ENCODE data around the gene RHOJ.
"Not testable (repeated sequence)": the region's sequence is repeated elsewhere in the genome, so short reads cannot be mapped to it uniquely, and the experiment has no call there.

Gene RHOJ

DNA sequence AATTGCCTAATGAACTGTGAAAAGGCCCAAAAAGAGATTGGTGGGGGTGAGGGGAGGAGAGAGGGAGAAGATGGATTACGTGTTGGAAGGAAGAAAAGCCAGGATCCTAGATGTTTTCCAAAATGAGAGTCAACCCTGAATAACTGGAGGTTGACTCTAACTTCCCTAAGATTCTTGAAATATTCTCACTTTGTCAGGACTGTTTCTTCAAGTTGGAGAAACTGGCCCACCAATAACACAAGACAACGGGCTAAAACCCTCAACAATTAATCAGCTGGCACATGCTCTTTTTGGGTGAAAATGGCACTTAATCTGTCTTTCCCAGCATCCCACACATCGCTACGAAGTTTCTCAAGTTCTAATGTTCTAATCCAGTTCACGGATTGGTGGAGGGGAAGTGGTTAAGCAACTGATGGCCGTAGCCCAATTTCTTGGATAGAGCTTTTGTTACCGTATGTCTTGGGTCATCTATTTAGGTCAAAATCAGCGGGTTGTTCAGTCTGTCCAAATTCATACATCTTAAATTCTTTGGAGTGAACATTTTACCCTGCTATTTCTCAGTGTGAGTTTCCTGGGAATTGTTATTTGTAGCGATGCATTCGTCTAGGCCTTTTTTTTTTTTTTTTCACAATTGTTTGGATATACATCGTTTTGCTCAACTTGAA lies 65.5 kb downstream of the RHOJ start:
- DNase-seq, result no peak

GRCh38 chr14:63273129-63273528 lies 68.9 kb downstream of the RHOJ start:
- no peak for DNase-seq

- DNase-seq, result no peak
Measured at GRCh38 chr14:63273717-63274655, 69.7 kb downstream of the RHOJ start.

DNA sequence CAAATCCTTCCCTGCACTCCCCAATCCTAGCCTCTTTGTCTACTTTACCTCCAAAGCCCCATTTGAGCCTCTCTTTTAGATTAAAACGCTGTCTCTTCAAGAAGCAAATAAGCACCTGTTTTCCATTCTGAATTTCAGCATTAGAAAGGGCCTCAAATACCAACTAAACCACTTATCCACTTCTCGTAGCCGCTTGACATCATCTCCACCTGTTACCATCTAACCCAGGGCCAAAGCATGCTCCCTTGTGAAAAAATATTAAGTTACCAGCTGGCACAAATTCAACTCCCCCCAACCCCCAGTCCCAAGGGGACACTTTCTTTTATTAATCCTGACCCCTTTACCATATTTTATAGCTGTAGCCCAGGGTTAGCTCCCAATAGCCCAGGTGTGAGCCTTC lies 71.4 kb downstream of the RHOJ start:
- no peak for DNase-seq

DNA sequence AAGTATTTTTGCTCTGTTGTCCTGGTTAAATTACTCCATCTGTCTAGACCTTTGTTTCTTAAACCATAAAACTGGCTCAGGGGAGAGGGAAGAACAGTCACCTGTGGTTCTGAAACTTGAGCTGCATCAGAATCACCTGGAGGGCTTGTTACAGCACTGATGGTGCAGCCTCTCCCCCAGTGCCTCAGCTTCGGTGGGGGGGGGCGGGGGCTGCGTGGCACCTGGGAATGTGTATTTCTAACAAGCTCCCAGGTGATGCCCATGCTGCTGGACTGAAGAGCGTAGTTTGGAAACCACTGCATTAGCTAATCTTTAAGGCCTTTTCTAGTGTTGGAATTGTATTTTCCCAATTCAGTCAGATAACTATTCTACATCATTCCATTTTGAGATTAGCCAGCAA lies 71.8 kb downstream of the RHOJ start:
- no peak for DNase-seq

- DNase-seq, result no peak
Measured at GRCh38 chr14:63276492-63277342, 72.5 kb downstream of the RHOJ start.

- no peak for DNase-seq
Measured at GRCh38 chr14:63277591-63278183, 73.4 kb downstream of the RHOJ start.

DNA sequence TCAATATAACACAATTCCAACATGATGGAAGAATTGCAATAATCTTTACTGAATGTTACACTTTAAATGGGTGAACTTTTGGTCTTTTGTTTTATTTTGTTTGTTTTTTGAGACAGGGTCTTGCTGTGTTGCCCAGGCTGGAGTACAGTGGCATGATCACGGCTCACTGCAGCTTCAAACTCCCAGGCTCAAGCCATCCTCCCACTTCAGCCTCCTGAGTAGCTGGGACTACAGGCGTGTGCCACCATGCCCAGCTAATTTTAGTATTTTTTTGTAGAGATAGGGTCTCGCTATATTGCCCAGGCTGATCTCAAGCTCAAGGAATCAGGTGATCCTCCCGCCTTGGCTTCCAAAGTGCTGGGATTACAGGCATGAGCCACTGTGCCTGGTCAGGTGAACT lies 75.7 kb downstream of the RHOJ start:
- DNase-seq, result not testable (repeated sequence)

DNA sequence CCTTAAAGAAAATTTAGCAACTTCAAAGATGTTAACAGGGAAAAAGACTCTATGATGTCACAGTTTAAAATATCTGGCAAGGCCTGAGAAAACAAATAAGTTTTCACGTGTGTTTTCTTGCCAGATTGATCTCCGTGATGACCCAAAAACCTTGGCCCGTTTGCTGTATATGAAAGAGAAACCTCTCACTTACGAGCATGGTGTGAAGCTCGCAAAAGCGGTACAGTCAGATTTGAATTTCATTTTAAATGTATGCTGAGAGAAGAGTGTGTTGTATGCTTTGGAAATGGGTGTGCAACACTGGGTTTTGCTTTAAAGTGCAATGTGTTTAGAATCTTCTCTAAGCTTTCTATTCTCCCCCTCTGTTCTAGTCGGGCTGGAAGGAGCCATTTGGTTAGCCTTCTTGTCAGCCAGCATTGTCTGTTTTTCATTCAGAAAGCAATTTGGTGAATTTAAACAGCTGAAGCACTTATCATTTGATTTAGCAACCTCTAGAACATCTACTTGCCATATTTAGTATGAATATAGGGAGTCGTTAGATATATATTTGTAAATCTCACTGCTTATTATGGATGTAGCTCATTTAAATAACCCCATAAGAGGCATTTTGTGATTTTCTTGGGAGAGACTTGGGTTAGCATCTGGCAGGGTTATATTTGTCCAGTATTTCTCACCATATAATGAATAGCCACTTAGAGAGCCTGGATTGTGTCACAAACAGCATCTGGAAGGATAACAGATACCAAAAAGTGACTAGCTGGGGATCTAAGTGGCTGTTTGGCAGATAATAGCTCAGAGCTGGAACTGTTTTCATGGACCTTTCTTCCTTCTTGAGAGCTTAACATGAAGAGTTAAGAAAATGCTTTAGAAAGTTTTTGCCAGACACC lies 79.0 kb downstream of the RHOJ start:
- DNase-seq, result no peak

DNA sequence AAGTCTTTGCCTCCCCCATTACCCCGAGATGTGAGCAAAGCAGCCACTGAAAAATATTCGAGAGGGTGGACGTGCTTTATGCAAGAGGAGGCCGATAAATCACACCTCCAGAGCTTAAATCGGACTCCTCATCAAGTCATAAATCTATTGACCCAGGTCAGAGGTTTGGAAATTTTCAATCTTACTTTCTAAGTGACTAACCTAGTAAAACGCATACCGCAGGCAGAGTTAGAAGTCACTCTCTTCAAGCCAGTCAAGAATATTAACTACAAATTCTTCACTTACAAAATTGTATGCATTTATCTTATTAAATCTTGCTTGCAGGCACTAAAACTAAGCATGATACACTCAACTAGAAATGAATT lies 79.6 kb downstream of the RHOJ start:
- no peak for DNase-seq

DNA sequence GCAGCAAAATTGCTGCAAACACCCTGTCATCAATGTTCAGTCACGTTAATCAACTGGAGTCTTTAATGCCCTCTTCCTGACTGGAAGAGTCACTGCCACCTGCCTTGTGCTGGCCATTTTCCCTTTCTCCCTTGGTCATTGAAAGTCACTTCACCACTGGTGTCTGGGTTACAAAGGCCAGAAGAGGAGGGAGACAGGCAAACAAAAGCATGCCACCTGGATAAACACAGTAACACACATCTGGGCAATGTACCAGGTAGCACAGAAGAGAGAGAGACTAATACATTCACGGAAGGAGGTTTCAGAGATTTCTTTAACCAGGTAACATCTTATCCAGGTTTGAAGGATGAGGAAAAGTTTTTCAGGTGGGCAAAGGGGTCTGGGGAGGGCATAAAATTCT lies 81.8 kb downstream of the RHOJ start:
- DNase-seq, result no peak

- DNase-seq, result no peak
Measured at GRCh38 chr14:63287666-63288483, 83.6 kb downstream of the RHOJ start.

- no peak for DNase-seq
Measured at GRCh38 chr14:63288853-63289252, 84.6 kb downstream of the RHOJ start.

DNA sequence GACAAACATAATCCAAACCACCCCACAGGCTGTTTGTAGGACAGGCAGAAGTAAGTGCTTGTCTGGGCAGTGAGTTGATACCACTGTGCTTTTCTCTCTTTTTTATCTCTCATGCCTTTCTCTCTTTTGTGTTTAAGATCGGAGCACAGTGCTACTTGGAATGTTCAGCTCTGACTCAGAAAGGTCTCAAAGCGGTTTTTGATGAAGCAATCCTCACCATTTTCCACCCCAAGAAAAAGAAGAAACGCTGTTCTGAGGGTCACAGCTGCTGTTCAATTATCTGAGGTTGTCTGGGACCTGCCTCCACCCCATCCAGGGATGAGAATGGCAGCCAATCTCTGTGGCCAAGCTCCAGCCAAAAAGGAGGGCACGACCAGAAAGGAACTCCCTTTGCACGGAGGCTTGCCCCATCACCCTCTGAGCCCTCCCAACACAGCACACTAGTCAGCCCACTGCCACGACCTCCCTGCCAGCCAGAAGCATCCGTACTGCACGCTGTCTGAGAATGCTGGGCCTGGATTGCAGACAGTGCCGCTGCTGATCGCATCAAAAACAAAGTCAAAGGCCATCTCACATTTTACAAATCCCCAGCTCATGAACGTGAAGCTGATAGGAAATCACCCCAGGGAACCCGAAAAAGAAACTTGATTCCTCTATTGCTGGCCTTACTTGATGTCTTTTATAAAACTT lies 86.6 kb downstream of the RHOJ start:
- DNase-seq, result no peak

DNA sequence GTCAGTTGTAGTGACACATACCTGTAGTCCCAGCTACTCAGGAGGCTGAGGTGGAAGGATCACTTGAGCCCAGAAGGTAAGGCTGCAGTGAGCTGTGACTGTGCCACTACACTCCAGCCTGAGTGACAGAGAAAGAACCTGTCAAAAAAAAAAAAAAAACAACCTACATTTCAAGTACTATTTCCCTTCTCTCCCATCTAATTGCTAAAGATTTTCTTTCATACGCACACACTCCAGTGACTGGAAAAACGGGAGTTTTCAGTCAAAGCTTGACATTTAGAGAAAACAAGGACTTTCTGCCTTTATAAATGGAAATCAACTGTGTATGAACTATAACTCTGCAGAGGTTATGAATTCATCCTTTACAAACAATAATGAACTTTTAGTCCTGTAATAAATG lies 88.6 kb downstream of the RHOJ start:
- DNase-seq, result no peak

DNA sequence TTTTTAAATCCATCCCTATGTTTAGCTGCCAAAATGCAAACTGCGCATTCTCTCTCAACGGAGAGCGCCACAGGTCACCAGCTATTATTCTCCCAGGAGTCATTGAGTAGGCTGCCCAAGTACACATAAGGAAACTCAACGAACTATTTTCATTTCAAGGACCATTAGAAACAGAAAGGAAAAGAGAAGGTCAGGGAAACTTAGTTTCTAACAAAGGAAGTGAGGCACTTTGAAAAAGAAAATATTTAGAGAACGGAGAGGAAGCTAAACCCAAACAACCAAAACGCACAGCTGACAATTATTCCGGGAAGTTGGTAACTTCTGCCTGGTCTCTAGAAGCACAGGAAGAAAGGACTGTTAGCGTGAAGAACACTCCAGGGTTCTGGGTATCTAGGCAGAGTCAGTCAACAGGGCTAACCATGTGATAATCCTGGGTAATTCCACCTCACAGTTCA lies 91.0 kb downstream of the RHOJ start:
- no peak for DNase-seq

GRCh38 chr14:63296060-63296563 lies 91.9 kb downstream of the RHOJ start:
- no peak for DNase-seq

DNA sequence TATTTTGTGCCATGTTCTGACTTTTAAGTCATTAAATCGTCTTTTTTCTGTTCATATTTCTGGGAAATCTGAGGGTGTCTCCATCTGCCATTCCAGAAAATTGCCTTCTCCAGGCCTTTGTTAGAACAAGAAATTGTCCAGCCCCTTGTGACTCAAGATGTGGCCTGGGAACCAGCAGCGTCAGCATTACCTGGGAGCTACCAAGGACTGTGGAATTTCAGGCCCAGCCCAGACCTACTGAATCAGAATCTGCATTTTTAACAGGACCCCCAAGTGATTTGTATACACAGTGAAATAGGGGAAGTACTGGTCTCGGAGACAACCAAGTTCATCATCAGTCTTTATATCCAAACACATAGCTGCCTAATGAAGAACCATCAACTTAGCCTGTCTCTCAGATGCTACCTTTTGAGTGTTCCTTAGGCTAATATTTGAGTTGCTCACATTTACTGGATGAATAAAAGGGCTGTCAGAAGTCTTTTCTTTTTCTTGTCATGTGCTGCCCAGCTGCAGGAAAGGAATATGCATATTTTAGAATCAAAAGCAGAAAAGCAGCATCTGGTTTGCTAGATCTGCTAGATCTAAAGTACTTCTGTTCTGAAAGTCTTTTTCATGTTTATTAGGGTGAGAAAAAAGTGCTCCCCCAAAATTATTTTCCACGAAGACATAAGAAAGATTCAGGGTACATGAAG lies 93.3 kb downstream of the RHOJ start:
- DNase-seq, result no peak

DNA sequence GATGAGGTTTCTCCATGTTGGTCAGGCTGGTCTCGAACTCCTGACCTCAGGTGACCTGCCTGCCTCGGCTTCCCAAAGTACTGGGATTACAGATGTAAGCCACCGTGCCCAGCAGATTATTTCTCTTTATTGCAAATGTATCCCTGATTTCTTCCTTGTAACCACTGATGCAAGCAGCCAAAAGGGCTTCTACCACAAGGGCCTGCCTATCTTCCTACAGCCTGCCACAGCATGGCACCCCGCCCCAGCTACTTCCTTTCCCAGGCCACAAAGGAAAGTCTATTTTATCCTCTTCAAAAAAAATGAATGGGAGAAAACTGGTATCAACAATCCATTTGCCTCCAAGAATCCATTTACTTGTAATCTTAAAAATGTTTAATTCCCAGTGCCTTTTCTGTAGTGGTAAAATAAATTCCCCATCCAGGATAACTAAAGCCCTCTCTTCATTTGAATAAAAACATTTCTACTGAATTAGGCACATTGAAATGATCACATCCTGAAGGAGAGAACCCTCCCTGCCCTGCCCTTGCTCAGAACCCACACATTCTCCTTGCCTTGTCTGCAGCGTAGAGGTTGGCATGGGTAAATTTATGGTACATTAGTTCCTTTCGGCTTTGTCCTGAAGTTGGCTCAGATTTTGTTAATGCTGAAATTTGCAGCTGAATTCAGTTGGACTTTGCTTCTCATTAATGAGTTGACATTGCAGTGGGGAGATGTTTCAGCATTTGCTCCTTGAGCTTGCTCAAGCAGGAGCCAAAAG lies 95.3 kb downstream of the RHOJ start:
- no peak for DNase-seq

All from T-helper 9 cell (primary cell).